ENCODE data around the gene CDKN2B-AS1. TPM values are rescaled to one million over a fixed set of nuclear protein-coding genes. Genes with fewer than 3 reads are reported as not detected.

CDKN2B-AS1 gene
- total and polyA plus RNA-seq, 10 donors, result 0.90 to 6.6 (median 2.5) TPM

DNA sequence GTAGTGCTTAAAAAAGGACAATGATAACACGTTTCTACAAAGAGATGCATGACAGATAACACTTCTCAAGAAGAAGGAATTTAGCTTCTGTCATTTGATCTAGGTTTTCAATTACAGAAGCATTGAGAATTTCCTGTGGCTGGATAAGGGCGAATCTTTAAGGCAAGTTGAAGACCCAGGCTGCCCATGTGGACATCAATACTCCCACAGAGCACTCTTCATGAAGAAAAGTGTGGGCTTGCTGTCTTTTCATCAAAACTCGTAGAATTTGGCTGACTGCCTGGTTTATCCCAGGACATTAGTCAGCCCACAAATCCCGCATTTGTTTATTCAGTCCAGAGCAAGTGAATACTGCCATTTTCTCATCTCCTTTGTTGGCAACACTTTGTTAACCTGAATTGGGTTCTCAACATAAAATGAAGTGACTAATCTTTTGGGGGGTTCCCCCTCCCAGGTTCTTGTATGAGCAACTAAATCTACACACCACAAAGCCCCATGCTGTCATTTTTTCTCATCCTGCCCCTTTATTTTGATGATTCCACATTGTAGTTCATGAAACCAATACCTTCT is 57.9 kb downstream of the CDKN2B-AS1 start:
- Histone ChIP-seq H3K27me3 (replicated peaks in 1 of 7) (no peaks in the 10 kb centered on the region), H3K27ac (no peak overlapping the region), H3K4me1 (peaks cover 0 to 33% (median 15%) of the 10 kb centered on the region in 6 donors), H3K9me3 (no peaks in the 10 kb centered on the region), H3K36me3 (no peaks in the 10 kb centered on the region), H3K4me3 (no peak overlapping the region)
- DNase-seq, result no peak
- 53 to 69% (median 60%) methylated on average over 4 of the region's 4 CpGs for WGBS, 5 donors
- intact Hi-C loops (cut with DNase I; ENCODE audit: low total_unique reads), result no loop called here
- TF ChIP-seq, protein P1, sequence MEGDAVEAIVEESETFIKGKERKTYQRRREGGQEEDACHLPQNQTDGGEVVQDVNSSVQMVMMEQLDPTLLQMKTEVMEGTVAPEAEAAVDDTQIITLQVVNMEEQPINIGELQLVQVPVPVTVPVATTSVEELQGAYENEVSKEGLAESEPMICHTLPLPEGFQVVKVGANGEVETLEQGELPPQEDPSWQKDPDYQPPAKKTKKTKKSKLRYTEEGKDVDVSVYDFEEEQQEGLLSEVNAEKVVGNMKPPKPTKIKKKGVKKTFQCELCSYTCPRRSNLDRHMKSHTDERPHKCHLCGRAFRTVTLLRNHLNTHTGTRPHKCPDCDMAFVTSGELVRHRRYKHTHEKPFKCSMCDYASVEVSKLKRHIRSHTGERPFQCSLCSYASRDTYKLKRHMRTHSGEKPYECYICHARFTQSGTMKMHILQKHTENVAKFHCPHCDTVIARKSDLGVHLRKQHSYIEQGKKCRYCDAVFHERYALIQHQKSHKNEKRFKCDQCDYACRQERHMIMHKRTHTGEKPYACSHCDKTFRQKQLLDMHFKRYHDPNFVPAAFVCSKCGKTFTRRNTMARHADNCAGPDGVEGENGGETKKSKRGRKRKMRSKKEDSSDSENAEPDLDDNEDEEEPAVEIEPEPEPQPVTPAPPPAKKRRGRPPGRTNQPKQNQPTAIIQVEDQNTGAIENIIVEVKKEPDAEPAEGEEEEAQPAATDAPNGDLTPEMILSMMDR (IDR thresholded peaks at IDR 0.05 in 8 of 11, conservative IDR thresholded peaks at IDR 0.05 in 3 of 11), result no peak
- no peak for TF ChIP-seq POLR2A (IDR thresholded peaks at IDR 0.05)
- no peak for TF ChIP-seq POLR2AphosphoS5 (IDR thresholded peaks at IDR 0.05)

DNA sequence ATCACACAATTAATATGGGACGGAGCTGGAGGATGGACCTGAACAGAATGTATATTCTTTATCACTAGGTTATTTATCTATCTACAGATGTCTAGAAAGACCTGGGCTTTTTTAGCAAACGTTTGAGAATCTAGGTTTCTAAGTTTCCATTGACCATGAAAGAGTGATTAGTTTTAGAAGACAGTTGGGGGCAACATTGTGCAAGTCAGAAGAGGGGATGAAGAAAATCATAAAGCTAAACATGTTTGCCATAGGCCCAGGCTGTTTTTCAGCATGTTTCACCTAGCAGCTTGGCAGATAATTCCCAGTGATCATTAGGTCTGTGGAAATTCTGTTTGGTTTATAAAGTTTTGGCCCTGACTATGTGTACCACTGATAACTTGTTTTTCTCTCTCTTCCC is 58.6 kb downstream of the CDKN2B-AS1 start:
- Histone ChIP-seq H3K27me3 (replicated peaks in 1 of 7) (no peaks in the 10 kb centered on the region), H3K36me3 (no peaks in the 10 kb centered on the region), H3K27ac (no peak overlapping the region), H3K9me3 (no peaks in the 10 kb centered on the region), H3K4me3 (no peak overlapping the region), H3K4me1 (peaks cover 0 to 33% (median 15%) of the 10 kb centered on the region in 6 donors)
- no peak for DNase-seq
- intact Hi-C loops (cut with DNase I; ENCODE audit: low total_unique reads), result no loop called here
- TF ChIP-seq, protein P1 (IDR thresholded peaks at IDR 0.05 in 8 of 11, conservative IDR thresholded peaks at IDR 0.05 in 3 of 11), result no peak
- TF ChIP-seq POLR2AphosphoS5 (IDR thresholded peaks at IDR 0.05) (no peak), POLR2A (IDR thresholded peaks at IDR 0.05) (no peak)
- 62 to 74% (median 65%) methylated on average over 2 of the region's 2 CpGs for WGBS, 5 donors

DNA sequence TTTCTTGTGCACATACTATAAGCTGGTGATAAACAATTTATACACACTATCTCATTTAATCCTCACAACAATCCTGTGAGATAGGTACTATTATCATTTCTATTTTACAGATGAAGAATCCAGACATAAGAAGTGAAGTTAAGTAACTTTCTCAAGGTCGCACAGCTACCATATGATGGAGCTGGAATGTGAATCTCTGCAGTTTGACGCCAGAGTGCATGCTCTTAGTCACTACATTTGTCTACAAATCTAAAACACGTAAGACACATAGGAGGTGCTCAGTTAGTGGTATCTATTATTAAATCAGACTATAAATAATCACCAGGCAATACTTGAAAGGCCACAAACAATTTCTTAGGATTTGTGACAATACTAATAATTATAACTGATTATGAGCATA is 59.5 kb downstream of the CDKN2B-AS1 start:
- 87 to 98% (median 95%) methylated on average over 3 of the region's 3 CpGs for WGBS, 5 donors
- intact Hi-C loops (cut with DNase I; ENCODE audit: low total_unique reads), result no loop called here
- no peak for DNase-seq
- Histone ChIP-seq H3K4me1 (peaks cover 0 to 33% (median 15%) of the 10 kb centered on the region in 6 donors), H3K4me3 (no peak overlapping the region), H3K36me3 (no peaks in the 10 kb centered on the region), H3K27ac (no peak overlapping the region), H3K27me3 (replicated peaks in 1 of 7) (no peaks in the 10 kb centered on the region), H3K9me3 (no peaks in the 10 kb centered on the region)
- TF ChIP-seq POLR2A (IDR thresholded peaks at IDR 0.05), result no peak
- no peak for TF ChIP-seq POLR2AphosphoS5 (IDR thresholded peaks at IDR 0.05)
- TF ChIP-seq, protein P1 (IDR thresholded peaks at IDR 0.05 in 8 of 11, conservative IDR thresholded peaks at IDR 0.05 in 3 of 11), result no peak

DNA sequence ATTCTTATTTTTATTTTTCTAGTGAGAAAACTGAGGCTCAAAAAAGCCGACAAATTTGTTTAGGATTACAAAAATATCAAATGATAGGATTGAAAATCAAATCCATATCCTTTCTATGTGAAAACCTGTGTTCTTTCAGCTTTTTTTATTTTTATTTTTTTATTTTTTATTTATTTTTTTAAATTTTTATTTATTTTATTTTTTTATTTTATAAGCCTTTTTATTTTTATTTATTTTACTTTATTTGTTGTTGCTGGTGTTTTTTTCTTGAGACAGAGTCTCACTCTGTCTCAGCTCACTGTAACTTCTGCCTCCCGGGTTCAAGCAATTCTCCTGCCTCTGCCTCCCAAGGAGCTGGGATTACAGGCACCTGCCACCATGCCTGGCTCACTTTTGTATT is 59.9 kb downstream of the CDKN2B-AS1 start:
- Histone ChIP-seq H3K27me3 (replicated peaks in 1 of 7) (no peaks in the 10 kb centered on the region), H3K27ac (no peak overlapping the region), H3K36me3 (no peaks in the 10 kb centered on the region), H3K4me1 (peaks cover 0 to 33% (median 15%) of the 10 kb centered on the region in 6 donors), H3K9me3 (no peaks in the 10 kb centered on the region), H3K4me3 (no peak overlapping the region)
- intact Hi-C loops (cut with DNase I; ENCODE audit: low total_unique reads), result no loop called here
- WGBS, 5 donors, result 95 to 99% (median 96%) methylated on average over 2 of the region's 2 CpGs
- TF ChIP-seq POLR2A (IDR thresholded peaks at IDR 0.05) (no peak), POLR2AphosphoS5 (IDR thresholded peaks at IDR 0.05) (no peak)
- TF ChIP-seq, protein P1 (IDR thresholded peaks at IDR 0.05 in 8 of 11, conservative IDR thresholded peaks at IDR 0.05 in 3 of 11), result no peak
- DNase-seq, result no peak
